ENCODE results near the gene SS18L1. TPM values are rescaled to one million over a fixed set of nuclear protein-coding genes. Genes with fewer than 3 reads are reported as not detected.

The SS18L1 gene
- total RNA-seq, 3 donors from 2014 or later (not counting 1 experiment from before 2014, with no cell fraction given) = 19.1 to 26.0 (median 23.7) TPM

DNA sequence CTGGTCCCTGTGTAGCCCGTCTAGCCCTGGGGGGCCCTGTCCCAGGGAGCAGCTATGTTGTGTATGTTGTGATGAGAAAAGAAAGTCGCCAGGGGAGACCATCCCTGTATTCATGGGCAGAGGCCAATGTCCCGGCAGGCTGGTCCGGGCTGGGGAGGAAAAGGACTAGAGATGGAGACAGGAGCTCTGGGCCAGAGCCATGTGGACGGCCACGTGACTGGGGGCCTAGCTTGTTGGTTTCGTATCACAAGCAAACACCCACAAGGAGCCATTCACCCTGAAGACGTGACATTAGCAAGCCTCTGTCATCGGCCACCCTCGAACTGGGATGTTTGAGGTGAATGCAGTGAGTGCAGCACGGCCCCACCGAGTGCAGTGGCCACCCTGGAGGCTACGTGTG is 79.4 kb downstream of the SS18L1 start:
- no peak overlapping the region for H3K27ac Mint-ChIP-seq
- no peak for DNase-seq
- Histone ChIP-seq H3K27ac (ENCODE audit: low read length) (no peak overlapping the region), H3K9me3 (ENCODE audit: control insufficient read depth, insufficient read depth, low read length) (no peaks in the 10 kb centered on the region), H3K27me3 (ENCODE audit: control insufficient read depth, insufficient read depth, low read length) (peaks cover 31% of the 10 kb centered on the region), H3K4me3 (ENCODE audit: low read length) (no peak overlapping the region), H3K36me3 (ENCODE audit: control insufficient read depth, insufficient read depth, low read length) (no peaks in the 10 kb centered on the region), H3K4me1 (ENCODE audit: control insufficient read depth, insufficient read depth, low read length) (peaks cover 6% of the 10 kb centered on the region)
- intact Hi-C loops (cut with micrococcal nuclease) = no loop called here
- H3K4me3 Mint-ChIP-seq = no peak overlapping the region
- H3K4me1 Mint-ChIP-seq = peaks cover 0 to 4% of the 10 kb centered on the region in 2 donors
- peaks cover 29 to 43% of the 10 kb centered on the region in 2 donors for H3K27me3 Mint-ChIP-seq (ENCODE audit: low read depth in 2 of 2)
- no peak for ATAC-seq
- TF ChIP-seq, protein P1, sequence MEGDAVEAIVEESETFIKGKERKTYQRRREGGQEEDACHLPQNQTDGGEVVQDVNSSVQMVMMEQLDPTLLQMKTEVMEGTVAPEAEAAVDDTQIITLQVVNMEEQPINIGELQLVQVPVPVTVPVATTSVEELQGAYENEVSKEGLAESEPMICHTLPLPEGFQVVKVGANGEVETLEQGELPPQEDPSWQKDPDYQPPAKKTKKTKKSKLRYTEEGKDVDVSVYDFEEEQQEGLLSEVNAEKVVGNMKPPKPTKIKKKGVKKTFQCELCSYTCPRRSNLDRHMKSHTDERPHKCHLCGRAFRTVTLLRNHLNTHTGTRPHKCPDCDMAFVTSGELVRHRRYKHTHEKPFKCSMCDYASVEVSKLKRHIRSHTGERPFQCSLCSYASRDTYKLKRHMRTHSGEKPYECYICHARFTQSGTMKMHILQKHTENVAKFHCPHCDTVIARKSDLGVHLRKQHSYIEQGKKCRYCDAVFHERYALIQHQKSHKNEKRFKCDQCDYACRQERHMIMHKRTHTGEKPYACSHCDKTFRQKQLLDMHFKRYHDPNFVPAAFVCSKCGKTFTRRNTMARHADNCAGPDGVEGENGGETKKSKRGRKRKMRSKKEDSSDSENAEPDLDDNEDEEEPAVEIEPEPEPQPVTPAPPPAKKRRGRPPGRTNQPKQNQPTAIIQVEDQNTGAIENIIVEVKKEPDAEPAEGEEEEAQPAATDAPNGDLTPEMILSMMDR (IDR thresholded peaks at IDR 0.05) = no peak
- no peaks in the 10 kb centered on the region for H3K36me3 Mint-ChIP-seq
- H3K9me3 Mint-ChIP-seq = no peaks in the 10 kb centered on the region
- WGBS (ENCODE audit: insufficient coverage) = 77% methylated on average over 13 of the region's 13 CpGs

DNA sequence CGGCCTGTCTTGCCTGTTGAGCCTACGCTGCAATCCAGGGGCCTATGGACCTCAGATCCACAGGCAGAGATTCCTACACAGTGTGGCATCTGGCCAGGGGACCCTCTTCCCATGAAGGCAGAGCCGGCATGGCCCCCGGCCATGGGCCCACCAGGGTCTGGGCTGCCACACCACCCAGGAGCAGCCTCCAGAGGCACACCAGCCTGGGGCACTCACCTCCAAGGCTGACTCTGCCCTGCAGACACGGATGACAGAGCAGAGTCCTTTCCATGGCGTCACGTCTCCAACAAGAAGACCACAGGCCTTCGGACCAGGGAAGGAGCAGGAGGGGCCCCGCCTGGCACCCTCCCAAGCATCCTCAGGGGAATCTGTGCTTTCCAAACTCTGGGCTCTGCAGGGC is 80.0 kb downstream of the SS18L1 start:
- DNase-seq (no peak), ATAC-seq (no peak)
- no peaks in the 10 kb centered on the region for H3K9me3 ChIP-seq (ENCODE audit: control insufficient read depth, insufficient read depth, low read length)
- peaks cover 27% of the 10 kb centered on the region for H3K27me3 ChIP-seq (ENCODE audit: control insufficient read depth, insufficient read depth, low read length)
- intact Hi-C loops (cut with micrococcal nuclease) = no loop called here
- no peaks in the 10 kb centered on the region for H3K36me3 ChIP-seq (ENCODE audit: control insufficient read depth, insufficient read depth, low read length)
- Mint-ChIP-seq H3K27me3 (ENCODE audit: low read depth in 2 of 2) (peaks cover 29 to 40% of the 10 kb centered on the region in 2 donors), H3K9me3 (no peaks in the 10 kb centered on the region), H3K27ac (no peak overlapping the region), H3K36me3 (no peaks in the 10 kb centered on the region), H3K4me3 (no peak overlapping the region), H3K4me1 (peaks cover 0 to 4% of the 10 kb centered on the region in 2 donors)
- 84% methylated on average over 9 of the region's 9 CpGs for WGBS (ENCODE audit: insufficient coverage)
- TF ChIP-seq, protein P1 (IDR thresholded peaks at IDR 0.05) = no peak
- H3K27ac ChIP-seq (ENCODE audit: low read length) = no peak overlapping the region
- H3K4me3 ChIP-seq (ENCODE audit: low read length) = no peak overlapping the region
- peaks cover 6% of the 10 kb centered on the region for H3K4me1 ChIP-seq (ENCODE audit: control insufficient read depth, insufficient read depth, low read length)

GRCh38 chr20:62224113-62224855 is 80.7 kb downstream of the SS18L1 start:
- Histone ChIP-seq H3K27me3 (ENCODE audit: control insufficient read depth, insufficient read depth, low read length) (peaks cover 23% of the 10 kb centered on the region), H3K9me3 (ENCODE audit: control insufficient read depth, insufficient read depth, low read length) (no peaks in the 10 kb centered on the region), H3K4me3 (ENCODE audit: low read length) (no peak overlapping the region), H3K27ac (ENCODE audit: low read length) (no peak overlapping the region), H3K36me3 (ENCODE audit: control insufficient read depth, insufficient read depth, low read length) (no peaks in the 10 kb centered on the region), H3K4me1 (ENCODE audit: control insufficient read depth, insufficient read depth, low read length) (peaks cover 6% of the 10 kb centered on the region)
- no peaks in the 10 kb centered on the region for H3K36me3 Mint-ChIP-seq
- intact Hi-C loops (cut with micrococcal nuclease) = no loop called here
- TF ChIP-seq, protein P1 (IDR thresholded peaks at IDR 0.05) = no peak
- WGBS (ENCODE audit: insufficient coverage) = 64% methylated on average over 21 of the region's 21 CpGs
- no peak overlapping the region for H3K4me3 Mint-ChIP-seq
- peaks cover 0 to 4% of the 10 kb centered on the region in 2 donors for H3K4me1 Mint-ChIP-seq
- H3K27me3 Mint-ChIP-seq (ENCODE audit: low read depth in 2 of 2) = peaks cover 29 to 33% of the 10 kb centered on the region in 2 donors
- H3K9me3 Mint-ChIP-seq = no peaks in the 10 kb centered on the region
- no peak for DNase-seq
- H3K27ac Mint-ChIP-seq = no peak overlapping the region
- no peak for ATAC-seq

- Histone ChIP-seq H3K9me3 (ENCODE audit: control insufficient read depth, insufficient read depth, low read length) (no peaks in the 10 kb centered on the region), H3K27me3 (ENCODE audit: control insufficient read depth, insufficient read depth, low read length) (peaks cover 22% of the 10 kb centered on the region), H3K27ac (ENCODE audit: low read length) (no peak overlapping the region), H3K4me1 (ENCODE audit: control insufficient read depth, insufficient read depth, low read length) (peaks cover 6% of the 10 kb centered on the region), H3K36me3 (ENCODE audit: control insufficient read depth, insufficient read depth, low read length) (no peaks in the 10 kb centered on the region), H3K4me3 (ENCODE audit: low read length) (no peak overlapping the region)
- 92% methylated on average over 13 of the region's 13 CpGs for WGBS (ENCODE audit: insufficient coverage)
- TF ChIP-seq, protein P1 (IDR thresholded peaks at IDR 0.05) = no peak
- H3K9me3 Mint-ChIP-seq = no peaks in the 10 kb centered on the region
- DNase-seq = no peak
- no peak overlapping the region for H3K27ac Mint-ChIP-seq
- no peak overlapping the region for H3K4me3 Mint-ChIP-seq
- peaks cover 29 to 33% of the 10 kb centered on the region in 2 donors for H3K27me3 Mint-ChIP-seq (ENCODE audit: low read depth in 2 of 2)
- no peak for ATAC-seq
- H3K36me3 Mint-ChIP-seq = no peaks in the 10 kb centered on the region
- H3K4me1 Mint-ChIP-seq = peaks cover 0 to 4% of the 10 kb centered on the region in 2 donors
- intact Hi-C loops (cut with micrococcal nuclease) = no loop called here
These were observed 81.5 kb downstream of the SS18L1 start for GRCh38 chr20:62225026-62225425.

All from natural killer cell (primary cell).